Mucosa of descending colon (tissue), 3 donors: ENCODE data around the gene JMJD4. TPM values are rescaled to one million over a fixed set of nuclear protein-coding genes. Genes with fewer than 3 reads are reported as not detected.

ENCODE experiments used
- ATAC-seq: fragments of 200-7000 bp; cut with Tn5 transposase; one replicate; pipeline ENCODE4 v1.9.1; 2020; ENCODE audit warnings: mild to moderate bottlenecking, moderate library complexity
- DNase-seq, 3 donors: peaks; one replicate each; pipeline ENCODE4 v3.0.0-alpha.2; 2020
- H3K36me3 ChIP-seq: fragments of 200-600 bp; one replicate; pipeline ENCODE4 v1.8.0; 2021; ENCODE audit warnings: low read depth, mild to moderate bottlenecking
- H3K4me1 ChIP-seq: fragments of 200-600 bp; one replicate; pipeline ENCODE4 v1.8.0; 2021; ENCODE audit warnings: low read depth, mild to moderate bottlenecking
- H3K4me3 ChIP-seq: fragments of 200-600 bp; one replicate; pipeline ENCODE4 v1.8.0; 2021; ENCODE audit warnings: mild to moderate bottlenecking
- H3K9me3 ChIP-seq: fragments of 200-600 bp; one replicate; pipeline ENCODE4 v1.8.0; 2021; ENCODE audit warnings: mild to moderate bottlenecking
- intact Hi-C, 2 donors: fragments of 100-400 bp; cut with DNase I in 1 of 2; cut with micrococcal nuclease in 1 of 2; formaldehyde crosslinking; loops; one replicate each; pipeline versions ENCODE4 v1.11.0 to v1.11.1; 2022; cut with DNase I, micrococcal nuclease
- total RNA-seq, 3 donors: library from RNA; stranded (reverse); fragmentation: NEBNext Ultra II Directional in 2 of 3; extraction: Animal tissue kit (Norgen Biotek cat#: 25700) in 2 of 3; gene quantifications; one replicate each; pipeline versions ENCODE4 v1.2.1 to v1.2.4, GENCODE V29; 2021 to 2023
- TF ChIP-seq, protein P1 (sequence below): fragments of 200-600 bp; IDR thresholded peaks from one replicate; pipeline ENCODE4 v1.8.0; 2022; ENCODE audit warnings: antibody characterized with exemption, mild to moderate bottlenecking
- donor health status: DM: no; HTN: no; CAD: no; lungs with moderate emphysema.
- donor health status: DM: no; HTN: no; CAD: no.
- donor health status: DM: no; HTN: yes; CAD: no.

JMJD4 gene
- total RNA-seq, 3 donors from 2014 or later = 12.3 to 18.1 (median 13.8) TPM

- Histone ChIP-seq H3K9me3 (no peaks in the 10 kb centered on the region), H3K36me3 (no peaks in the 10 kb centered on the region), H3K4me1 (no peaks in the 10 kb centered on the region), H3K4me3 (no peak overlapping the region)
- intact Hi-C loops = no loop called here
- TF ChIP-seq, protein P1, sequence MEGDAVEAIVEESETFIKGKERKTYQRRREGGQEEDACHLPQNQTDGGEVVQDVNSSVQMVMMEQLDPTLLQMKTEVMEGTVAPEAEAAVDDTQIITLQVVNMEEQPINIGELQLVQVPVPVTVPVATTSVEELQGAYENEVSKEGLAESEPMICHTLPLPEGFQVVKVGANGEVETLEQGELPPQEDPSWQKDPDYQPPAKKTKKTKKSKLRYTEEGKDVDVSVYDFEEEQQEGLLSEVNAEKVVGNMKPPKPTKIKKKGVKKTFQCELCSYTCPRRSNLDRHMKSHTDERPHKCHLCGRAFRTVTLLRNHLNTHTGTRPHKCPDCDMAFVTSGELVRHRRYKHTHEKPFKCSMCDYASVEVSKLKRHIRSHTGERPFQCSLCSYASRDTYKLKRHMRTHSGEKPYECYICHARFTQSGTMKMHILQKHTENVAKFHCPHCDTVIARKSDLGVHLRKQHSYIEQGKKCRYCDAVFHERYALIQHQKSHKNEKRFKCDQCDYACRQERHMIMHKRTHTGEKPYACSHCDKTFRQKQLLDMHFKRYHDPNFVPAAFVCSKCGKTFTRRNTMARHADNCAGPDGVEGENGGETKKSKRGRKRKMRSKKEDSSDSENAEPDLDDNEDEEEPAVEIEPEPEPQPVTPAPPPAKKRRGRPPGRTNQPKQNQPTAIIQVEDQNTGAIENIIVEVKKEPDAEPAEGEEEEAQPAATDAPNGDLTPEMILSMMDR = no peak
- ATAC-seq (no peak), DNase-seq (peak in 1 of 3 donors; percentile 0)
Measured at GRCh38 chr1:227779685-227780084, 44.6 kb upstream of the JMJD4 start.

GRCh38 chr1:227779021-227779441, 43.9 kb upstream of the JMJD4 start:
- no peaks in the 10 kb centered on the region for H3K4me1 ChIP-seq
- DNase-seq = no peak
- TF ChIP-seq, protein P1 = no peak
- H3K9me3 ChIP-seq = no peaks in the 10 kb centered on the region
- intact Hi-C loops = no loop called here
- no peaks in the 10 kb centered on the region for H3K36me3 ChIP-seq
- no peak overlapping the region for H3K4me3 ChIP-seq
- ATAC-seq = no peak

- no peaks in the 10 kb centered on the region for H3K9me3 ChIP-seq
- TF ChIP-seq, protein P1 = no peak
- no peak overlapping the region for H3K4me3 ChIP-seq
- DNase-seq (no peak), ATAC-seq (no peak)
- intact Hi-C loops = no loop called here
- H3K4me1 ChIP-seq = no peaks in the 10 kb centered on the region
- no peaks in the 10 kb centered on the region for H3K36me3 ChIP-seq
Measured at GRCh38 chr1:227778401-227778947, 43.4 kb upstream of the JMJD4 start.

DNA sequence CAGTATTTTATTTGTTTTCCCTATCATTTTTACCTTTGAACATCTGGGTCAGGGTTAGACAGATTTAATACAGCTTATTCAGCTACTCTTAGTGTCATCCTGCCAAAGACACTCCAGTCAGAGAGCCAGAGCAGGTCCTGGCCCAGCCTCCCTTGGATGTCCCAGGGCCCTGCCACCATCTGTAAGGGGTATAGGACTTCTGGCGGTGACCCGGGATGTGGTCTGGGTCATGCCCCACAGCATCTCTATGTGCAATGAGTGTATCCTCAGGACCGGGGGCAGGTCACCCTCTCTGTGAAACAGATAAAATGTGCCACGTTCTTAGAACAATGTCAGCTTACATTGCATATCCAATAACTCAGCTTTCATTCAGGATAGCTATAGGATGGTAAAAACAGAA, 42.5 kb upstream of the JMJD4 start:
- ATAC-seq (no peak), DNase-seq (no peak)
- TF ChIP-seq, protein P1 = no peak
- H3K4me3 ChIP-seq = no peak overlapping the region
- intact Hi-C loops = no loop called here
- H3K4me1 ChIP-seq = no peaks in the 10 kb centered on the region
- no peaks in the 10 kb centered on the region for H3K36me3 ChIP-seq
- no peaks in the 10 kb centered on the region for H3K9me3 ChIP-seq

GRCh38 chr1:227777156-227777555, 42.1 kb upstream of the JMJD4 start:
- H3K4me3 ChIP-seq = no peak overlapping the region
- no peaks in the 10 kb centered on the region for H3K4me1 ChIP-seq
- intact Hi-C loops = no loop called here
- no peak for DNase-seq
- TF ChIP-seq, protein P1 = no peak
- no peaks in the 10 kb centered on the region for H3K9me3 ChIP-seq
- no peaks in the 10 kb centered on the region for H3K36me3 ChIP-seq
- ATAC-seq = no peak

- no peak for ATAC-seq
- DNase-seq = no peak
- Histone ChIP-seq H3K36me3 (no peaks in the 10 kb centered on the region), H3K9me3 (no peaks in the 10 kb centered on the region), H3K4me3 (no peak overlapping the region), H3K4me1 (no peaks in the 10 kb centered on the region)
- intact Hi-C loops = no loop called here
- TF ChIP-seq, protein P1 = no peak
Measured at GRCh38 chr1:227776331-227776771, 41.2 kb upstream of the JMJD4 start.
